Measurements from ENCODE around the gene CACNA1H.
"Not testable (repeated sequence)": the region's sequence is repeated elsewhere in the genome, so short reads cannot be mapped to it uniquely, and the experiment has no call there.

The CACNA1H gene

GRCh38 chr16:1256874-1257322, 104.0 kb downstream of the CACNA1H start:
- DNase-seq, result no peak

GRCh38 chr16:1257561-1258224, 104.8 kb downstream of the CACNA1H start:
- no peak for DNase-seq

GRCh38 chr16:1258225-1258600, 105.3 kb downstream of the CACNA1H start:
- no peak for DNase-seq

- DNase-seq, result no peak
Measured at GRCh38 chr16:1258906-1259759, 106.2 kb downstream of the CACNA1H start.

- no peak for DNase-seq
Measured at GRCh38 chr16:1259760-1260068, 106.8 kb downstream of the CACNA1H start.

- no peak for DNase-seq
Measured at GRCh38 chr16:1260101-1260680, 107.3 kb downstream of the CACNA1H start.

- DNase-seq, result no peak
Measured at GRCh38 chr16:1261131-1261892, 108.4 kb downstream of the CACNA1H start.

- no peak for DNase-seq
Measured at GRCh38 chr16:1262210-1262845, 109.4 kb downstream of the CACNA1H start.

- DNase-seq, result no peak
Measured at GRCh38 chr16:1262846-1263221, 109.9 kb downstream of the CACNA1H start.

- DNase-seq, result no peak
Measured at GRCh38 chr16:1263591-1264344, 110.9 kb downstream of the CACNA1H start.

GRCh38 chr16:1264345-1265089, 111.6 kb downstream of the CACNA1H start:
- DNase-seq, result no peak

- DNase-seq, result no peak
Measured at GRCh38 chr16:1265090-1265630, 112.3 kb downstream of the CACNA1H start.

- no peak for DNase-seq
Measured at GRCh38 chr16:1265826-1266225, 112.9 kb downstream of the CACNA1H start.

- not testable (repeated sequence) for DNase-seq
Measured at GRCh38 chr16:1269418-1269817, 116.5 kb downstream of the CACNA1H start.

- DNase-seq, result no peak
Measured at GRCh38 chr16:1271380-1271723, 118.4 kb downstream of the CACNA1H start.
